GM12891 (cell line): ENCODE measurements around the gene C14orf119.

Source experiments
- DNase-seq: peaks from one replicate; pipeline ENCODE4 v3.0.0; 2011; ENCODE audit warnings: low spot score; ENCODE audit not compliant: insufficient read length
- FAIRE-seq: peaks from 2 replicates; lab custom pipeline; 2011; peaks lifted over from hg19 to GRCh38; lab: Jason Lieb, UNC
- PAX5 ChIP-seq: IDR thresholded peaks from 2 replicates; pipeline ENCODE4 v1.6.1; 2011; ENCODE audit warnings: low read length, moderate library complexity, mild to moderate bottlenecking; ENCODE audit not compliant: insufficient read depth, severe bottlenecking
- POLR2A ChIP-seq: IDR thresholded peaks from 2 replicates; pipeline ENCODE4 v1.6.1; 2011; ENCODE audit warnings: low read depth, low read length, control low read depth
- POLR2AphosphoS5 ChIP-seq: IDR thresholded peaks from 2 replicates; pipeline ENCODE4 v1.6.1; 2011; ENCODE audit warnings: low read depth, low read length, control low read depth
- POU2F2 ChIP-seq: IDR thresholded peaks from 2 replicates; pipeline ENCODE4 v1.6.1; 2011; ENCODE audit warnings: low read depth, mild to moderate bottlenecking, control low read depth, low read length, moderate library complexity
- SPI1 ChIP-seq: IDR thresholded peaks from 2 replicates; pipeline ENCODE4 v1.6.1; 2011; ENCODE audit warnings: low read depth, low read length, control low read depth
- TAF1 ChIP-seq: IDR thresholded peaks from 2 replicates; pipeline ENCODE4 v1.6.1; 2011; ENCODE audit warnings: low read depth, low read length, control low read depth

C14orf119 gene

GRCh38 chr14:23126548-23127278 is 31.4 kb downstream of the C14orf119 start:
- FAIRE-seq (no peak), DNase-seq (no peak)

GRCh38 chr14:23127861-23128260 is 32.6 kb downstream of the C14orf119 start:
- TF ChIP-seq TAF1: no peak
- TF ChIP-seq POLR2AphosphoS5: no peak
- TF ChIP-seq PAX5: no peak
- TF ChIP-seq POU2F2: no peak
- no peak for TF ChIP-seq SPI1
- no peak for TF ChIP-seq POLR2A
- no peak for FAIRE-seq
- no peak for DNase-seq

More at GRCh38 chr14:23126548-23127278, 31.4 kb downstream of the C14orf119 start:
- TF ChIP-seq TAF1 (no peak), POLR2AphosphoS5 (no peak), POLR2A (no peak), SPI1 (no peak), POU2F2 (no peak)

DNA sequence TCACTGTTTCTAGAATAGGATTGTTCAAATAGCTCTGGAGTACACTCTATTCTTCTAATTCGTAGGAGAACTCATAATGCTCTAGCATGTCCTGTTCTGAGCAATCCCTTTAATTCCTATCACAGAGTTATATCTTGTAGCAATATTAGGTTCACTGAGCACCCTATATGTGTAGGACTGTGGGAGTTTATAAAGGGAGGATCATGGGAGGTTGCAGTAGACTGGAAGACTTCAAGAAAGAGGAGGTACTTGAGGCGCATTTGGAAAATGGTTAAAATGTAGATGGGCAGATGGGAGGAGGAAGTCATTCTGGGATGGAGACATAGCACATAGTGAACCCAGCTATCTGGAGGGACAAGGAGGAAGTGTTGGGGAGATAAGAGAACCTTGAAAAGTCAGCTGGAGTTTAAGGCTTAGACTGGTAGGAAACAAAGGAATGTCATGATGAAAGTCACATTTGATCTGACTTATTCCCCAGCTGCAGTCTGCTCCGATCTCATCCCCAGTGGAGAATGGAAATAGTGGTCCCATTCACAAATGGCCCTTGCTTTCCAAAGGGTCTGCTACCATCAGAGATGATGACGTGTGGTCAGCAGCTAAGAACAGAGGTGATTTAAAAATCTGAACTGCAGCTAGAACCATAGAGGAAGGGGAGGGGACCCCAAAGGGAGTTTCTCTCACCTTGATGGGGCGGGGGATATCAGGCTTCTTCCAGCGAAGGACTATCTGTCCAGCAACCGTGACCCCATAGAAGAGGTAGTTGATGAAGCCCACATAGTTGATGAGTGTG is 33.9 kb downstream of the C14orf119 start:
- no peak for FAIRE-seq
- DNase-seq: no peak
- TF ChIP-seq POLR2AphosphoS5 (no peak), POU2F2 (no peak), PAX5 (no peak), POLR2A (no peak), SPI1 (no peak), TAF1 (no peak)

- DNase-seq (no peak), FAIRE-seq (no peak)
- TF ChIP-seq POU2F2 (no peak), POLR2A (no peak), POLR2AphosphoS5 (no peak), TAF1 (no peak)
These were observed 34.5 kb downstream of the C14orf119 start for GRCh38 chr14:23129759-23130316.

GRCh38 chr14:23130871-23131270 is 35.6 kb downstream of the C14orf119 start:
- no peak for DNase-seq
- FAIRE-seq: no peak
- no peak for TF ChIP-seq POU2F2
- no peak for TF ChIP-seq TAF1
- TF ChIP-seq POLR2AphosphoS5: no peak
- no peak for TF ChIP-seq POLR2A
- no peak for TF ChIP-seq PAX5
- no peak for TF ChIP-seq SPI1

DNA sequence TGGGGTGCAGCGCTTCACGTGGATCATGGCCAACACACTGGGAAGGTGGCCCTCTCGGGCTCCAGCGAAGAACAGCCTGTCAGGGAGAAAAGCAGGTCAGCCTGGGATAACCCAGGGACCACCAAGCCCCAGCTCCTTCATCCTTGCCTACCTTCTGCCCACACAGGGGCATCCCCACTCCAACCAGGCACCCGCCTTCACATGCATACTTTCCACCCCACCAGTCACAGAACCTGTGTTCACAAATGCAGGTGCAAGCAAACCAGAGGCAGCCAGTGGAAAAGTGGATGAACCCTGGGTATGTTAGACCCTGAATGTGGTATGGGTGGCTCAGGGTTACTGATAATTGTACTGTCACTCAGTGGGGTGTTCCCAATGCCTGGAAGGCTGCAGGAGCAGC is 36.2 kb downstream of the C14orf119 start:
- no peak for TF ChIP-seq TAF1
- TF ChIP-seq PAX5: no peak
- TF ChIP-seq POU2F2: no peak
- no peak for TF ChIP-seq SPI1
- no peak for TF ChIP-seq POLR2A
- no peak for TF ChIP-seq POLR2AphosphoS5
- DNase-seq (no peak), FAIRE-seq (no peak)

DNA sequence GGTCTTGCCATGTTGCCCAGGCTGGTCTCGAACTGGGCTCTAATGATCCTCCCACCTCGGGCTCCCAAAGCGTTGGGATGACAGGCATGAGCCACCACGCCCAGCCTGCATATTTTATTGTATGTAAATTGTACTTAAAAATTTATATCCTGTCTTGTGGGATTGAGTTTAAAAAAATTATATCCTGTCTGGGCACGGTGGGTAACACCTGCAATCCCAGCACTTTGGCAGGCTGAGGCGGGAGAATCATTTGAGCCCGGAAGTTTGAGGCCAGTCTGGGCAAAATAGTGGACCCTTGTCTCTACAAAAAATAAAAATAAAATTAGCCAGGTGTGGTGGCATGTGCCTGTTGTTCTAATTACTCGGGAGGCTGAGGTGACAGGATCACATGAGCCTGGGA is 37.7 kb downstream of the C14orf119 start:
- no peak for DNase-seq
- FAIRE-seq: no peak
- TF ChIP-seq POLR2AphosphoS5: no peak
- no peak for TF ChIP-seq TAF1
- no peak for TF ChIP-seq SPI1
- TF ChIP-seq PAX5: no peak
- no peak for TF ChIP-seq POU2F2
- TF ChIP-seq POLR2A: no peak

DNA sequence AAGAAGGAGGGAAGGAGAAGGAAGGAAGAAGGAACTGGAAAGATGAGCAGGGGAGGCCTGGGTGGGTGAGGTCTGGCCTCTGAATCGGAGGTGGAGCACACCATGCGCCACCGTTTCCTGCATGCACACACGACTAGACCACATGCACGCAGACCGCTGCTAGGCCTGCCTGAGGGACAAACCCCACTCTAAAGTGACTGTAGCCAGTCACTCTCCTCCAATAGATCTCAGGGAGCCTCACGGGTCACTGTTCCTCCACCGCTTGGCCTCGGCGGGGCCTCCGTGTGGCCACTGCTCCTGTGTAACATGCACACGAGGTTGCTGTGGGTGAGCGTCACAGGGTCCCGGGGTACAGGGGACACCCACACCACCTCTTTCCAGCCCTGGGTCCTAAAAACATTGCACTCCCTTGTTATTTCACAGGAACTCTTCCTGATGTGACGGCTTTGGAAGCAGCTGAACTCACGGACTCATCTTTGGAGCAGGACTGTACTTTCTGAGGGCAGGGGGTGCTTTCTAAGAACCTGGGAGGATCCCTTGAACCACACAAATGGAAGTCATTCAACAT is 41.3 kb downstream of the C14orf119 start:
- FAIRE-seq: no peak
- no peak for DNase-seq

DNA sequence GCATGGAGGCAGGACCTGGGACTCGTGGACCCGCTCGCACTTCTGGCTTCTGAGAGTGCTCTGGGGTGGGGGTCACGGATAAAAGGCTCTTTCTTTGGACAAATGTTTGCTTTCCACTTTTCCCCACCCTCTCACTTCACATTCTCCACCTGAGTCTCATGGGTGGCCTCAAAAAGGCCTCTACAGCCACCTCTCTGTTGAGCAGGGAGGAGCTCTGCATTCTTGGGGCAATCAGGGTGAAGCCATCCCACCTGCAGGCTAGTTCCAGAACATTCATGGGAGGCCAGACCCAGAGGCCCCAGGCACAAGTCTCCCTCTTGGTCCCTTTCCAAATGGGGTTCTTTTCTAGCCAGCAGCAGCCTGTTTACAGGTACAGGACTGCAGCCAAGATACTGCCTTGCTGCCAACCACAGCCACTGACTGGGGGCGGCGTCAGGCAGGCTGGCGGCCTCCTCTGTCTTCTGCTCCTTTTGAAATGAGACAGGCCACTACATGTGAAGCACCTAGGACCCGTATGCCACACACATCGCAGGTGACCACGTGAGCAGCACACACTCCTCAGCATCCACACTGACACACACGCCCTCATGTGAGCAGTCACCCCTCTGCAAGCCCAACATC is 42.0 kb downstream of the C14orf119 start:
- TF ChIP-seq POLR2AphosphoS5 (no peak), TAF1 (no peak), PAX5 (no peak), SPI1 (no peak), POLR2A (no peak)
- FAIRE-seq (no peak), DNase-seq (no peak)

More for the DNA sequence above, 41.3 kb downstream of the C14orf119 start:
- TF ChIP-seq PAX5 (no peak), TAF1 (no peak), POLR2A (no peak), POU2F2 (no peak), POLR2AphosphoS5 (no peak), SPI1 (no peak)
